ENCODE data around the gene MRM2.
"Not testable (repeated sequence)": the region's sequence is repeated elsewhere in the genome, so short reads cannot be mapped to it uniquely, and the experiment has no call there.

Gene MRM2

DNA sequence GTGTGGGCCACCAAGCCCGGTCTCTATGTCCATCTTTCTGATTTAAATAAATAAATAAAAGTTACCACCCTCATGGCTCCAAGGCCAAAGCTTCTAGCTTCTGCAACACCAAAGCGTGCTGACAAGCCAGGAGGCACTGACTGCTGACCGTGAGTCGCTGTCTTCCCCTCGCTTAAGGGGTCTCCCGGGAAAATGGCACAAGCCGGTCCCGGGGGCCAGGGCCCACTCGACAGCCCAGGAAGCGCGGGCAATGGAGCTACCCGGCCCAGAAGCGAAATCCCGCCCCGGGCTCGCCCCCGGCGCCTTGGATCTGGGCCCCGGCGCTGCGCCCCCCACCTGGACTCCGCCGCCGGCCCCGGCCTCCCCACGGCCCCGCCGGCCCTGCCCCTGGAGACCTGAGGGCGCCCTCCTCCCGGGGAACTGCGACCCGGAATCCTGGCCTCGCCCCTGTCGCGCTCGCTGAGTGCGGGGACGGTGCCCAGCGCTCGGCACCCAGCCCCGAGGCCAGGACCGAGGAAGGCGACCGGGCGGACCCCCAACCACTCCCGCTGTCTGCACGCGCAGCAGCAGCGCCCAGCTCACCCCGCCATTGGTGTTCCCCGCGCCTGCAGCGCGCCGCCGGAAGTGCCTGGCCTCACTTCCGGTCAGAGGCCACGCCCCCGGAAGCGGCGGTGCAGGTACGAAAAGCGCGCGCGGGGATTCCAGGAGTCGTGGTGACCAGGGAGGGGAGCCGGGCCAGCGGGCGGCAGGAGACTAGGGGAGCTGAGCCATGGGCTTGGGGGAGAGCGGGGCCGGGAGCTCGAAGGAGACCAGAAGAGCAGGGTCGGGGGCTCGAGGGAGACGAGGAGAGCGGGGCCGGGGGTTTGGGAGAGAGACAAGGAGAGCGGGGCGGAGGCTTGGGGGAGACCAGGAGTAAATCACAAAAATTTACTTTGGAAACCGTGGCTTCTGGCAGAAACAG is at the start of gene MRM2, which contains the start of gene NUDT1:
TSS of gene MRM2 (minus strand) at position 626 of the 961 bp plus-strand sequence. CDS start at position 590, 36 bp downstream.
TSS of gene NUDT1 (plus strand) at position 647 of the 961 bp plus-strand sequence. CDS start 2,349 bp downstream, outside the sequence.
- DNase-seq (ENCODE audit: low spot score): peak; percentile 92

DNA sequence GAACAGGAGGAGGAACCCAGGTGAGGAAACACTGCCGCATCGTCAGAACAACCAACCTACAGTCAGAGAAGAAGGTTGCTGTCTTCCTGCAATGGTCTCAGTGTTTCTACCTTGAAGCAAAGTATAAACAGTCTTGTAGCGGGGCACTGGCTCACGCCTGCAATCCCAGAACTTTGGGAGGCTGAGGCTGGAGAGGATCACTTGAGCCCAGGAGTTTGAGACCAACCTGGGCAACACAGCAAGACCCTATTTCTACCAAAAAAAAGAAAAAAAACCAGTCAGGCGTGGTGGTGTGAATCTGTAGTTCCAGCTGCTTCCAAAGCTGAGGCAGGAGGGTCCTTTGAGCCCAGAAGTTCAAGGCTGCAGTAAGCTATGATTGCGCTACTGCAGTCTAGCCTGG is 48.9 kb upstream of the MRM2 start:
- DNase-seq (ENCODE audit: low spot score): no peak

DNA sequence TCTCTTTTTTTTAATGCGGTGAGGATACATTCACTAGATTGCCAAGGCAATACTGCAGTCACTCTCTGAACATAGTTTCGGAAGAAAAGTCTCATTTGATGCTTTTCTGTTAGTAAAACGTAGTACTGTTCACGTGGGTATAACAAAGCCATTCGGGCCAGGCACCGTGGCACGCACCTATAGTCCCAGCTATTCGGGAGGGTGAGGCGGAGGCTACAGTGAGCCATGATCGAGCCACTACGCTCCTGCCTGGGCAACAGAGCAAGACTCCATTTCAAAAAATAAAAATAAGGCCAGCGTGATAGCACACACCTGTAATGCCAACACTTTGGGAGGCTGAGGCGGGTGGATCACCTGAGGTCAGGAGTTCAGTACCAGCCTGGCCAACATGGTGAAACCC is 47.6 kb upstream of the MRM2 start:
- DNase-seq (ENCODE audit: low spot score): no peak

DNA sequence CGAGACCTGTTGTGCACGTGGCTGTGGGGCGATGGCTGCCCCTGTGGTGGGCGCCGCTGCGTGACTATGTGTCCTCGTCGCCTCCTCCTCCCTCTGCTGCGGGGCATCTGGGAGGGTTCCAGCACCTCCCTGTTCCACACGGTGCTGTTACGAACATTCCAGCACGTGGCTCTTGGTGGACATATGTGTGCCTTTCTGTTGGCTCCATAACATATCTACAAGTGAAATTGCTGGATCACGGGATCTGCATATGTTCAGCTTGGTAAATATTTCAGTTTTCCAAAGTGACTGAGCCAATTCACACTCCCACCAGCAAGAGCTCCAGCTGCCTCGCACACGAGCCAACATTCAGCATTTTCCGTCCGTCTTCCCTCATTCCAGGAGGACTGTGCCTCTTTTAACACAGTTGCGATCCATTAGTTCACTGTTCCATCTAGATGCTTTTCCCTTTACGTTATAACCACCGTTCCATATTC is 47.1 kb upstream of the MRM2 start:
- no peak for DNase-seq (ENCODE audit: low spot score)

DNA sequence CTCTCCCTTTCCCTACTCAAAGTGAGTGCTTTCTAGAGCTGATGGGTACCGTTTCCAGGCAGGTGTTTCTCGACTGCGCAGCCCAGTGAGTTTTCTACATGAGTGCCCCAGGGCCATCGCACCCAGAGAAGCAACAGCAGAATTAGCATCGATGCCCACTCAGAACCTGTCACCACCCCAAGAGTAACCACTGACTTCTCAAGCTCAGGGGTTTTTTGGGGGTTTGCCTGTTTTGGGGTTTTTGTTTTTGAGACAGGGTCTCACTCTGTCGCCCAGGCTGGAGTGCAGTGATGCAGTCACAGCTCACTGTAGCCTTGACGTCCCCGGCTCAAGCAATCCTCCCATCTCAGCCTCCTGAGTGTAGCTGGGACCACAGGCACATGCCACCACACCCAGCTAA is 46.5 kb upstream of the MRM2 start:
- no peak for DNase-seq (ENCODE audit: low spot score)

- DNase-seq (ENCODE audit: low spot score): no peak
These were observed 45.7 kb upstream of the MRM2 start for GRCh38 chr7:2287745-2288144.

DNA sequence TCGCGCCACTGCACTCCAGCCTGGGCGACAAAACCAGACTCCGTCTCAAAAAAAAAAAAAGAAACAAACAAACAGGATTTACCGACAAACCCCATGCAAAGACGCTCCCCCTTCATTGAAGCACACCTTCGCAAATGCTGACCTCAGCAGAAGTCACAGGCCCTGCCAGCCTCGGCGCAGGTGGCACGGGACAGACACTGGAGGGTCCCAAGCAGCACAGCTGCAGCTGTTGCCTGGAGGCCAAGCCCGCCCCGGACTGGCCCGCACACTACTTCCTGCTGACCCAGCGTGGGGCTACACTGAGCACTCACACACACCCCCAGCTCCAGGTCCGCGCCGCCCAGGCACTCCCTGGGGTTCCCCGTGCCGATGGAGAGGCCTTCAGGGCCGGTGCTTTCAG is 41.1 kb upstream of the MRM2 start:
- no peak for DNase-seq (ENCODE audit: low spot score)

DNA sequence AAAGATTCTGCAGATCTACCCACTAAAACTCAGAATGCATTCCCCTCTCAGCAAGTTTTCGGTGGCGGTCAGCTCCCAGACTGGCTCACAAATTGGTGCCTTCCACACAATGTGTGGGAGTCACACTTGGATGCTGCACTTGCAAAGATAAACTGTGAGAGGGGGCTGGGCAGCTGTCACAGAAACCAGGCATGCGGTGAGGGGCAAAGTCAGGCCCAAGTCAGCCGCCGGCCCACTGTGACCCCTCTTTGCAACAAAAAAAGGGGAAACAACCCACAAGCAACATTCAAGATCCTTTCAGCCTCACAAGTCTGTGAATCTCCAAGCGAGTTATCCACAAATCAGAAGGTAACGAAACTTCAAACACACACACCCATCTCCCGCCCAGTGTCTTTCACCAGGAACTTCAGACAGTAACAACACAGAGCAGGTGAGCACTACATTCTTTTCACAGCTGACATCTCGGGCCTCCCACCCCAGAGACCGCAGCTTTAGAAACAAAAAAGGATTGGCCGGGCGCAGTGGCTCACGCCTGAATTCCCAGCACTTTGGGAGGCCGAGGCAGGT is 40.3 kb upstream of the MRM2 start:
- no peak for DNase-seq (ENCODE audit: low spot score)

GRCh38 chr7:2281541-2281940 is 39.5 kb upstream of the MRM2 start:
- DNase-seq (ENCODE audit: low spot score): no peak

DNA sequence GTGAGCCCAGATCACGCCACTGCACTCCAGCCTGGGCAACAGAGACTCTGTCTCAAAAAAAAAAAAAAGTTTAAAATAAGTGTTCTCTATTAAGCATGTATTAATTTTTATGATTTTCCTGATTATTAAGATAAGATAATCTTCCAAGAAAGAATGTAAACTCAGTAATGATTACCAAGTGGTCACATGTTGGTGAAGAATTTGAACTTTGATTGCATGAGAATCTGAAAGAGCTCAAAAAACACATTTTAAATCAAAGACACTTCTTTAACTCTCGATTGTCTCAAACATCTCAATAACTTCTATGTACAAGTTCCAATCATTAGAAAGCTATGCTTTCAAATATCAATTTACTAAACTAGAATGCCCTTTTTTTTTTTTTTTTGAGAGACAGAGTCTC is 38.4 kb upstream of the MRM2 start:
- DNase-seq (ENCODE audit: low spot score): no peak

DNA sequence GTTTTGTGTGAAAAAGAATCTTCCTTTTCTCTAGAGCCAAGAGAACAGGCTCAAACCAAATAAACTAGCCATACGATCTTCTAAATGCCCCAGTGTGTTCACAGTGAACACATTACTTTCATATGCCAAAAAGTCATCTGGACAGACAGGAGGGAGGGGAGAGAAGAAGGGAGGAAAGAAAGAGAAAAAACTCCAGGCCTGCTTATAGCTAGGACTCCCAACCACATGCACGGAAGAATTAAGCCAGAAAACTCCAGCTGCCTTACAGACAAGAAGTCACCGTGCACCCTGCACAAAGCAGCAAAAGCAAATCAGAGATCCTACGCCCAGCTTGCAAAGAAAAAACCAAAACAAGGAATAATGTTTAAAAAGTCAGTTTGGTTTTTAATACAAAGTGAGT is 37.9 kb upstream of the MRM2 start:
- no peak for DNase-seq (ENCODE audit: low spot score)

DNA sequence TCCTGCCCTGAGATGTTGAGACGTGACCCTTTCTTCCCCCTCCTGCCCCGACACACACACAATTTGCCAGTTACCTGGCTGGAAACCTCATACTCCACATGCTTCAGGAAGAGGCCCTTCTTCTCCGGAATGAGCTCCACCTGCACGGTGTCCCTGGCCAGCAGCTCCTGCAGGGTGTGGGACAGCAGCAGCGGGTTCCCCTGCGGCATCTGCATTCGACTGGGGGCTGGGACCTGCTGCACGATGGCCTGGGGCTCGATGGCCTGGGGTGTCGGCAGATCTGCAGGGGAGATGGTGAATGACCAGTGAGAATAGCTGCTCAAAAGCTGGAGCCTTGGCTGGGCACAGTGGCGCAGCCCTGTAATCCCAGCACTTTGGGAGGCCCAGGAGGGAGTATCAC is 36.0 kb upstream of the MRM2 start:
- no peak for DNase-seq (ENCODE audit: low spot score)

GRCh38 chr7:2276107-2276506 is 34.1 kb upstream of the MRM2 start:
- no peak for DNase-seq (ENCODE audit: low spot score)

- DNase-seq (ENCODE audit: low spot score): no peak
These were observed 33.1 kb upstream of the MRM2 start for GRCh38 chr7:2275101-2275500.

GRCh38 chr7:2274666-2275065 is 32.7 kb upstream of the MRM2 start:
- no peak for DNase-seq (ENCODE audit: low spot score)

DNA sequence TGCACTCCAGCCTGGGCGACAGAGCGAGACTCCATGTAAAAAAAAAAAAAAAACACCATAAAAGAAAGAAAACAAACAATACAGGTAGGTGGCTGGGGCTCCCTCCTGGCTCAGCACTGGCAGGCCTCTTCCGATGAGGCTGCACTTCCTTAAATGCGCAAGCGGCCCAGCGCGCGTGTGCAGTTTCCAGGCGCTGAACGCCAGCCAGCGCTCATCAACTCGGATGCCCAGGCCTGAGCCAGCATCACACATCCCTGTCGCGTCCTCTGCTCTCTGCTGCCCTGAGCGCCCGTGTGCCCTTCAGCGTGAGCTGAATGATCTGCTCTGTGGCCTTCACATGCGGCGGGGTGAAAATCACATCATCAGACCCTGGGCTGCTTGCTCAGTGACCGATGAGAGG is 31.9 kb upstream of the MRM2 start:
- DNase-seq (ENCODE audit: low spot score): no peak

DNA sequence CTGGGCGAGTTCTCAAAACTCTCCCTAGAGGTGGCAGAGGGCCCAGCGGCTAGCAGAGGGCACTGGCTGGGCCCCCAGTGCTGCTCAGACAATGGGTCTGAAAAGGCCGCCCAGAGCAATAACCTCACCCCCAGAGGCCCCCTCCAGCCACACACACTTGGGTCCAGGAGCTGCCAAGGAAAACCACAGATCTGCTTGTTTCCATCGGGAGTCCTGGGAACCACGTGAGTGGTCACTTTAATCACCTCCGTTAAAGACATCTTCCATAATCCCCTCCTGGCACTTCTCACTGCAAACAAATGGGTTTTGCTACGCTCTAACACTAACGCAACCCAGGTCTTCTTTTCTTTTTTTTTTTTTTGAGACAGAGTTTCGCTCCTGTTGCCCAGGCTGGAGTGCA is 30.0 kb upstream of the MRM2 start:
- DNase-seq (ENCODE audit: low spot score): no peak

DNA sequence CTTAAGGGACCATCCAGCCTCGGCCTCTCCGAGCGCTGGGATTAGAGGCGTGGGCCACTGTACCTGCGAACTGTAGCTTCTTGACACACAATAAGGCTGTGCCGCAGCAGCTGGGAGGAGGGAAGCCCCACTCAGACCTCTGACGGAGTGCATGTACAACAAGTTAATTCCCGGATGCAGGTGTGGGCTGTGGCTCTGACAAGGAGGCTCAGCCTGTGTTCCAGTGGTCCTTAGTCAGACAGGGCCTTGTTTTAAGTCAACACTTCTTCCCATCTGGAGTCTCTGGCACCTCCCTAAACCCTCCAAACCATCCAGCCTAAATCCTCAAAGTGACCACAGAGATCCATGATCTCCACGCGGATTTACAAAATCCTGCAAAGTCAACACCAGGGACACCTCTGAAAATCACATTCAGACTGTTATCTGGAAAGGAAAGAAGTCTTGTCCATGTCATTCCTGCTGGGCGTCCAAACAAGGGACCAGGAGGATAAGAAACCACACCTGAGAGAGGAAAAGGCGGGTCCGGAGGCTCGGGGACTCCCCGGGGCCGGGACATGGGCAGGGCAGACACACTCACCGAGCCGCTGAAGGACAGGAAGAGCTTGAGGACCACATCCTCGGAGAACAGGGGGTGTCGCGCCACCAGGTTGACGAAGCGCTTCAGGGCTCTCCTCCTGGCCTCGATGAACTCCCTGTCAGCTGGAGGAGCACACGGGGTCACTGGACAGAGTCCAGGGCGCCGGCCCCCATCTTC is 29.4 kb upstream of the MRM2 start:
- no peak for DNase-seq (ENCODE audit: low spot score)

- DNase-seq (ENCODE audit: low spot score): no peak
These were observed 28.5 kb upstream of the MRM2 start for GRCh38 chr7:2270495-2270894.

DNA sequence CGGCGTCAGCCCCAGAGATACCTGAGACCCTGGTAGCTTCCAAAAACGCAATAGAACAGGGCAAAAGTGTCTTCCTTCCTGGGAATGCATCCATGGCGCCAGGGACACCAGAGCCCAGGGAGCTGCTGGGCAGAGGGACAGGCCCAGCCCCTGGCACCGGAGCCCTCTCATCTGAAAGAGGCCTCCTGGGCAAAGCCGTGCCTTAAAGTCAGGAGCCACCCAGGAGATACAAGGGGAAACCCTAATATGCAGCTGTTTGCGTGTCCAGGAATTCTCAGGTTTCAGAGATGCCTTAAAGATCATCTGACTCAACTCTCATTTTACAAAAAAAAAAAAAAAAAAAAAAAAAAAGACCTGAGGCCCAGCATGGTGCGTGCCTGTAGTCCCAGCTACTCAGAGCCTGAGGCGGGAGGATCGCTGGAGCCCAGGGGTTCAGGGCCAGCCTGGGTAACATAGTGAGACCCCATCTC is 28.0 kb upstream of the MRM2 start:
- no peak for DNase-seq (ENCODE audit: low spot score)

- DNase-seq (ENCODE audit: low spot score): not testable (repeated sequence)
These were observed 27.3 kb upstream of the MRM2 start for GRCh38 chr7:2269089-2269990.

Data from ecto neural progenitor cell (in vitro differentiated cells).